GM23248 (cell line): ENCODE data around the gene FURIN. TPM values are rescaled to one million over a fixed set of nuclear protein-coding genes. Genes with fewer than 3 reads are reported as not detected.

Experiments
- DNase-seq: peaks from one replicate; pipeline ENCODE4 v3.0.0-alpha.2; 2015
- H2AFZ ChIP-seq: fragments of 200-600 bp; sonication (generic); 2 replicates; pipeline ENCODE4 v1.6.1; 2016; ENCODE audit warnings: antibody characterized with exemption
- H3F3A ChIP-seq: fragments of 200-600 bp; sonication (generic); 2 replicates; pipeline ENCODE4 v1.6.1; 2016; ENCODE audit warnings: mild to moderate bottlenecking, antibody characterized with exemption, mixed run types; ENCODE audit not compliant: insufficient read depth
- H3K27ac ChIP-seq: fragments of 200-600 bp; sonication (generic); 2 replicates; pipeline ENCODE4 v1.5.1; 2016; ENCODE audit warnings: mild to moderate bottlenecking
- H3K27me3 ChIP-seq: fragments of 200-600 bp; sonication (generic); replicated peaks from 2 replicates; pipeline ENCODE4 v1.6.1; 2016; ENCODE audit warnings: mild to moderate bottlenecking; ENCODE audit not compliant: insufficient read depth
- H3K36me3 ChIP-seq: fragments of 200-600 bp; sonication (generic); 2 replicates; pipeline ENCODE4 v1.6.1; 2016; ENCODE audit warnings: low read depth, mild to moderate bottlenecking
- H3K4me1 ChIP-seq: fragments of 200-600 bp; sonication (generic); 2 replicates; pipeline ENCODE4 v1.6.1; 2016; ENCODE audit warnings: mild to moderate bottlenecking; ENCODE audit not compliant: insufficient read depth
- H3K4me2 ChIP-seq: fragments of 200-600 bp; sonication (generic); one replicate; pipeline ENCODE4 v1.6.1; 2016; ENCODE audit warnings: mild to moderate bottlenecking; ENCODE audit not compliant: unreplicated experiment
- H3K4me3 ChIP-seq: fragments of 200-600 bp; sonication (generic); 2 replicates; pipeline ENCODE4 v1.5.1; 2016; ENCODE audit warnings: mild to moderate bottlenecking
- H3K79me2 ChIP-seq: fragments of 200-600 bp; sonication (generic); 2 replicates; pipeline ENCODE4 v1.6.1; 2016; ENCODE audit warnings: mild to moderate bottlenecking; ENCODE audit not compliant: insufficient read depth
- H3K9ac ChIP-seq: fragments of 200-600 bp; sonication (generic); 2 replicates; pipeline ENCODE4 v1.6.1; 2016; ENCODE audit warnings: mild to moderate bottlenecking
- H3K9me2 ChIP-seq: fragments of 200-600 bp; sonication (generic); 2 replicates; pipeline ENCODE4 v1.6.1; 2016; ENCODE audit warnings: mixed run types, mild to moderate bottlenecking, moderate library complexity; ENCODE audit not compliant: insufficient read depth
- H3K9me3 ChIP-seq: fragments of 200-600 bp; sonication (generic); one replicate; pipeline ENCODE4 v1.6.1; 2017; ENCODE audit warnings: low read depth
- H4K20me1 ChIP-seq: fragments of 200-600 bp; sonication (generic); 2 replicates; pipeline ENCODE4 v1.6.0; 2016; ENCODE audit not compliant: insufficient read depth
- EZH2 ChIP-seq: fragments of 200-600 bp; sonication (generic); IDR thresholded peaks from 2 replicates; pipeline ENCODE4 v1.6.1; 2018; ENCODE audit warnings: antibody characterized with exemption, mild to moderate bottlenecking; ENCODE audit not compliant: insufficient read depth, poor library complexity, severe bottlenecking
- EZH2phosphoT487 ChIP-seq: fragments of 200-600 bp; sonication (generic); IDR thresholded peaks from 2 replicates; pipeline ENCODE4 v1.6.1; 2018; ENCODE audit warnings: antibody characterized with exemption, moderate library complexity, mild to moderate bottlenecking, low read depth; ENCODE audit not compliant: insufficient read depth
- WGBS, 2 experiments: methylation state at CpG; one replicate each; pipeline ENCODE4 v1.1.6; 2015 to 2017; ENCODE audit warnings: low lambda C conversion rate in 2 of 2, low coverage in 1 of 2; ENCODE audit errors: missing lambda C conversion rate in 2 of 2; 5-methylcytosine and 5-hydroxymethylcytosine counted together
- in situ Hi-C: fragments of 300-500 bp; cut with MboI; formaldehyde crosslinking; loops from 2 replicates; pipeline ENCODE4 v1.15.0; 2020
- polyA plus RNA-seq: library from polyadenylated mRNA; unstranded; fragments of >200 nt; fragmentation: Nextera tagmentation; extraction: Ambion mirVana; gene quantifications from 2 replicates; pipeline ENCODE4 v1.2.1, GENCODE V29; 2016
- total RNA-seq: library from RNA; depleted of rRNA; stranded (reverse); fragments of >200 nt; shearing (Covaris generic); gene quantifications from 2 replicates; pipeline ENCODE4 v1.2.3, GENCODE V29; 2014

FURIN gene
- total and polyA plus RNA-seq, 2 experiments from 2014 or later, result 13.9 to 50.8 TPM

GRCh38 chr15:90834626-90835025 is 33.8 kb upstream of the FURIN start:
- no peak overlapping the region for H3K4me3 ChIP-seq
- no peaks in the 10 kb centered on the region for H3K9me3 ChIP-seq
- H3K4me2 ChIP-seq, result no peak overlapping the region
- no peak overlapping the region for H3K27ac ChIP-seq
- no peak for DNase-seq
- H3K9ac ChIP-seq, result no peak overlapping the region
- H3F3A ChIP-seq, result no peaks in the 10 kb centered on the region
- no peaks in the 10 kb centered on the region for H3K9me2 ChIP-seq
- WGBS, 2 experiments, result 66 to 67% methylated on average over 5 of the region's 5 CpGs
- H3K36me3 ChIP-seq, result no peaks in the 10 kb centered on the region
- TF ChIP-seq EZH2 (no peak), EZH2phosphoT487 (no peak)
- H3K79me2 ChIP-seq, result no peaks in the 10 kb centered on the region
- in situ Hi-C loops, result no loop called here
- no peaks in the 10 kb centered on the region for H3K27me3 ChIP-seq
- H2AFZ ChIP-seq, result no peak overlapping the region
- H4K20me1 ChIP-seq, result no peaks in the 10 kb centered on the region
- H3K4me1 ChIP-seq, result peaks cover 4% of the 10 kb centered on the region; the same call in 1 of the 2 replicates

GRCh38 chr15:90836296-90836871 is 32.0 kb upstream of the FURIN start:
- Histone ChIP-seq H3K79me2 (no peaks in the 10 kb centered on the region), H3K9me3 (no peaks in the 10 kb centered on the region), H3K9me2 (no peaks in the 10 kb centered on the region), H3K4me2 (no peak overlapping the region), H3K27ac (no peak overlapping the region), H3K36me3 (no peaks in the 10 kb centered on the region), H4K20me1 (no peaks in the 10 kb centered on the region), H3K4me3 (no peak overlapping the region), H3K27me3 (no peaks in the 10 kb centered on the region), H3K9ac (no peak overlapping the region), H3K4me1 (peaks cover 4% of the 10 kb centered on the region; the same call in 1 of the 2 replicates), H3F3A (no peaks in the 10 kb centered on the region), H2AFZ (no peak overlapping the region)
- no peak for TF ChIP-seq EZH2
- TF ChIP-seq EZH2phosphoT487, result no peak
- in situ Hi-C loops, result no loop called here
- WGBS, 2 experiments, result 56 to 62% methylated on average over 7 of the region's 7 CpGs
- peak; percentile 81 for DNase-seq

- peaks cover 4% of the 10 kb centered on the region; the same call in 1 of the 2 replicates for H3K4me1 ChIP-seq
- TF ChIP-seq EZH2phosphoT487 (no peak), EZH2 (no peak)
- in situ Hi-C loops, result no loop called here
- H3K79me2 ChIP-seq, result no peaks in the 10 kb centered on the region
- no peak for DNase-seq
- H4K20me1 ChIP-seq, result no peaks in the 10 kb centered on the region
- no peaks in the 10 kb centered on the region for H3K9me2 ChIP-seq
- H3K4me3 ChIP-seq, result no peak overlapping the region
- 72 to 76% methylated on average over 11 of the region's 11 CpGs for WGBS, 2 experiments
- H3K9ac ChIP-seq, result no peak overlapping the region
- no peaks in the 10 kb centered on the region for H3K9me3 ChIP-seq
- no peak overlapping the region for H2AFZ ChIP-seq
- no peaks in the 10 kb centered on the region for H3F3A ChIP-seq
- no peak overlapping the region for H3K27ac ChIP-seq
- H3K36me3 ChIP-seq, result no peaks in the 10 kb centered on the region
- H3K27me3 ChIP-seq, result no peaks in the 10 kb centered on the region
- H3K4me2 ChIP-seq, result no peak overlapping the region
These were observed 31.3 kb upstream of the FURIN start for GRCh38 chr15:90837094-90837493.

- Histone ChIP-seq H4K20me1 (no peaks in the 10 kb centered on the region), H3K9me3 (no peaks in the 10 kb centered on the region), H3K4me3 (no peak overlapping the region), H3K27ac (no peak overlapping the region), H3K9ac (no peak overlapping the region), H3K4me1 (peaks cover 4% of the 10 kb centered on the region; the same call in 1 of the 2 replicates), H3K79me2 (no peaks in the 10 kb centered on the region), H3K9me2 (no peaks in the 10 kb centered on the region), H2AFZ (no peak overlapping the region), H3F3A (no peaks in the 10 kb centered on the region), H3K4me2 (no peak overlapping the region), H3K27me3 (no peaks in the 10 kb centered on the region), H3K36me3 (no peaks in the 10 kb centered on the region)
- no peak for DNase-seq
- TF ChIP-seq EZH2, result no peak
- no peak for TF ChIP-seq EZH2phosphoT487
- in situ Hi-C loops, result no loop called here
- 81 to 91% methylated on average over 9 to 15 of the region's 15 CpGs for WGBS, 2 experiments
These were observed 30.2 kb upstream of the FURIN start for GRCh38 chr15:90838139-90838538.

- H3K4me3 ChIP-seq, result no peak overlapping the region
- H3K9me2 ChIP-seq, result no peaks in the 10 kb centered on the region
- H3F3A ChIP-seq, result no peaks in the 10 kb centered on the region
- H3K9me3 ChIP-seq, result no peaks in the 10 kb centered on the region
- in situ Hi-C loops, result no loop called here
- H4K20me1 ChIP-seq, result no peaks in the 10 kb centered on the region
- H3K36me3 ChIP-seq, result no peaks in the 10 kb centered on the region
- no peak for DNase-seq
- no peaks in the 10 kb centered on the region for H3K79me2 ChIP-seq
- WGBS, 2 experiments, result 73 to 76% methylated on average over 15 of the region's 15 CpGs
- peaks cover 4% of the 10 kb centered on the region; the same call in 1 of the 2 replicates for H3K4me1 ChIP-seq
- H2AFZ ChIP-seq, result no peak overlapping the region
- H3K9ac ChIP-seq, result no peak overlapping the region
- no peak overlapping the region for H3K27ac ChIP-seq
- no peaks in the 10 kb centered on the region for H3K27me3 ChIP-seq
- H3K4me2 ChIP-seq, result no peak overlapping the region
- TF ChIP-seq EZH2phosphoT487 (no peak), EZH2 (no peak)
These were observed 29.8 kb upstream of the FURIN start for GRCh38 chr15:90838544-90838943.
